OCI-LY1 (cell line): ENCODE measurements around the gene FYN.

Experiments used
- H2AFZ ChIP-seq: fragments of 200-600 bp; sonication (generic), shearing (Covaris generic); 2 replicates; pipeline ENCODE4 v1.6.0; 2014; ENCODE audit warnings: antibody characterized with exemption, mild to moderate bottlenecking, low read length
- H3F3A ChIP-seq: fragments of 200-600 bp; sonication (generic), shearing (Covaris generic); 2 replicates; pipeline ENCODE4 v1.6.0; 2014; ENCODE audit warnings: mild to moderate bottlenecking, antibody characterized with exemption, low read length, moderate library complexity; ENCODE audit not compliant: insufficient read depth
- H3K27ac ChIP-seq: fragments of 200-600 bp; sonication (generic); 2 replicates; pipeline ENCODE4 v1.5.1; 2014; ENCODE audit warnings: low read length, mixed run types, mild to moderate bottlenecking, low read depth; ENCODE audit not compliant: poor library complexity, severe bottlenecking
- H3K27me3 ChIP-seq: fragments of 200-600 bp; sonication (generic); 2 replicates; pipeline ENCODE4 v1.6.0; 2014; ENCODE audit warnings: antibody characterized with exemption, mild to moderate bottlenecking, low read length, moderate library complexity; ENCODE audit not compliant: insufficient read depth
- H3K36me3 ChIP-seq: fragments of 200-600 bp; sonication (generic); 2 replicates; pipeline ENCODE4 v1.6.1; 2014; ENCODE audit warnings: mild to moderate bottlenecking, antibody characterized with exemption, low read length, moderate library complexity, mixed read lengths; ENCODE audit not compliant: insufficient read depth
- H3K4me1 ChIP-seq: fragments of 200-600 bp; sonication (generic); 2 replicates; pipeline ENCODE4 v1.5.1; 2014; ENCODE audit warnings: mild to moderate bottlenecking, low read length, moderate library complexity; ENCODE audit not compliant: insufficient read depth, severe bottlenecking
- H3K4me2 ChIP-seq: fragments of 200-600 bp; sonication (generic), shearing (Covaris generic); 2 replicates; pipeline ENCODE4 v1.6.1; 2014; ENCODE audit warnings: low read length
- H3K4me3 ChIP-seq: fragments of 200-600 bp; sonication (generic); 2 replicates; pipeline ENCODE4 v1.5.1; 2014; ENCODE audit warnings: low read length, low read depth, mild to moderate bottlenecking, mixed read lengths; ENCODE audit not compliant: poor library complexity, severe bottlenecking
- H3K79me2 ChIP-seq: fragments of 200-600 bp; shearing (Covaris generic); 2 replicates; pipeline ENCODE4 v1.6.1; 2016; ENCODE audit warnings: mixed run types, low read length, mixed read lengths; ENCODE audit not compliant: insufficient read depth
- H3K9ac ChIP-seq: fragments of 200-600 bp; sonication (generic), shearing (Covaris generic); 2 replicates; pipeline ENCODE4 v1.6.1; 2014; ENCODE audit warnings: mild to moderate bottlenecking, low read length, mixed read lengths
- H3K9me2 ChIP-seq: fragments of 200-600 bp; sonication (generic), shearing (Covaris generic); 2 replicates; pipeline ENCODE4 v1.6.1; 2014; ENCODE audit warnings: low read depth, mild to moderate bottlenecking, low read length, mixed read lengths
- H3K9me3 ChIP-seq: fragments of 200-600 bp; shearing (Covaris generic); 2 replicates; pipeline ENCODE4 v1.6.1; 2014; ENCODE audit warnings: low read length, mixed read lengths
- H4K20me1 ChIP-seq: fragments of 200-600 bp; sonication (generic), shearing (Covaris generic); 2 replicates; pipeline ENCODE4 v1.6.0; 2016; ENCODE audit warnings: mild to moderate bottlenecking, low read length; ENCODE audit not compliant: insufficient read depth
- EZH2 ChIP-seq: fragments of 200-600 bp; sonication (generic), shearing (Covaris generic); IDR thresholded peaks from 2 replicates; pipeline ENCODE4 v1.8.0; 2017; ENCODE audit warnings: borderline replicate concordance, mixed run types, mild to moderate bottlenecking, antibody characterized with exemption, low read length, moderate library complexity, mixed read lengths
- TF ChIP-seq, protein P1 (sequence below): fragments of 200-600 bp; sonication (generic), shearing (Covaris generic); IDR thresholded peaks from 2 replicates; pipeline ENCODE4 v1.5.1; 2017; ENCODE audit warnings: mild to moderate bottlenecking, antibody characterized with exemption, low read length, moderate library complexity, mixed read lengths

FYN gene

DNA sequence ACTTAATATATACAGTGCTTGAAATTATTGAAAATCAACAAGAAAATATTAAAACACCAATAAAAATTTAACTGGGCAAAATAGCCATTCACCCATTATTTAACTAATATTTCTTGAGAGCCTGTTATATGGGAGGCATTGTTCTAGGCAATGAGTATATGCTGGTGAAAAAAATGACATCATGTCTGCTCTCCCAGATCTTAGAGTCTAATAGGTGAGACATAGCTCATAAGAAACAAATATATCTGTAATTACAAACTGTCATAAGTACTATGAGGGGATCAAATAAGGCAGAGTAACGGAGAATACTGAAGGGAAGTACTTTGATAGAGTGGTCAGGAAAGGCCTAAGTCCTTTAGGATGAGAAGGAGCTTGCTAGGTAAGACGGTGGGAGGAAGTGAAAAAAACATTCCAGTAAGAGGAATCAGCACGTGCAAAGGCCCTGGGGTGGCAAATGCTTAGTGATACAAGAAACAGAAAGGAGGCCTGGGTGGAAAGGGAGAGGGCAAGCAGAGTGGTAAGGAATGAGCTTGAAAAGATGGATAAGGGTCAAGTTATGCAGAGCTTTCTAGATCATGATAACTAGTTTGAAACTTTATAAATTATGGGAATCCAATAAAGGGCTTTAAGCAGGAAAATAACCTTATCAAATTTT, 12.2 kb upstream of the FYN start:
- Histone ChIP-seq H3K27me3 (no peaks in the 10 kb centered on the region), H3K9ac (no peak overlapping the region), H3F3A (no peaks in the 10 kb centered on the region), H3K27ac (no peak overlapping the region), H3K4me3 (no peak overlapping the region), H3K79me2 (no peaks in the 10 kb centered on the region), H3K4me1 (no peaks in the 10 kb centered on the region), H3K4me2 (no peak overlapping the region), H3K9me2 (no peaks in the 10 kb centered on the region), H3K36me3 (no peaks in the 10 kb centered on the region), H2AFZ (no peak overlapping the region), H4K20me1 (no peaks in the 10 kb centered on the region), H3K9me3 (no peaks in the 10 kb centered on the region)
- TF ChIP-seq EZH2 = no peak
- TF ChIP-seq, protein P1, sequence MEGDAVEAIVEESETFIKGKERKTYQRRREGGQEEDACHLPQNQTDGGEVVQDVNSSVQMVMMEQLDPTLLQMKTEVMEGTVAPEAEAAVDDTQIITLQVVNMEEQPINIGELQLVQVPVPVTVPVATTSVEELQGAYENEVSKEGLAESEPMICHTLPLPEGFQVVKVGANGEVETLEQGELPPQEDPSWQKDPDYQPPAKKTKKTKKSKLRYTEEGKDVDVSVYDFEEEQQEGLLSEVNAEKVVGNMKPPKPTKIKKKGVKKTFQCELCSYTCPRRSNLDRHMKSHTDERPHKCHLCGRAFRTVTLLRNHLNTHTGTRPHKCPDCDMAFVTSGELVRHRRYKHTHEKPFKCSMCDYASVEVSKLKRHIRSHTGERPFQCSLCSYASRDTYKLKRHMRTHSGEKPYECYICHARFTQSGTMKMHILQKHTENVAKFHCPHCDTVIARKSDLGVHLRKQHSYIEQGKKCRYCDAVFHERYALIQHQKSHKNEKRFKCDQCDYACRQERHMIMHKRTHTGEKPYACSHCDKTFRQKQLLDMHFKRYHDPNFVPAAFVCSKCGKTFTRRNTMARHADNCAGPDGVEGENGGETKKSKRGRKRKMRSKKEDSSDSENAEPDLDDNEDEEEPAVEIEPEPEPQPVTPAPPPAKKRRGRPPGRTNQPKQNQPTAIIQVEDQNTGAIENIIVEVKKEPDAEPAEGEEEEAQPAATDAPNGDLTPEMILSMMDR = no peak

DNA sequence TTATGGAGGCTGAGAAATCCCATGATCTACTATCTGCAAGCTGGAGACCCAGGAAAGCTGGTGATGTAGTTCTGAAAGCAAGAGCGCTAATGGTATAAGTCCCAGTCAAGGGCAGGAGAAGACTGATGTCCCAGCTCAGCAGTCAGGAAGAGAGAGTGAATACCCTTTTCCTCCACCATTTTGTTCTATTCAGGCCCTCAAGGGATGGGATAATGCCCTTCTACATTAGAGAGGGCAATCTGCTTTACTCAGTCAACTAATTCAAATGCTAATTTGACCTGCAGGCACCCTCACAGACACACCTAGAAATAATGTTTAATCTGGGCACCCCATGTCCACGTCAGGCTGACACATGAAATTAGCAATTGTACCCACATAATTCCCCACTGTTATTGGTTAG, 10.8 kb upstream of the FYN start:
- H3K27me3 ChIP-seq = no peaks in the 10 kb centered on the region
- H3K9me3 ChIP-seq = no peaks in the 10 kb centered on the region
- H4K20me1 ChIP-seq = no peaks in the 10 kb centered on the region
- H3K9me2 ChIP-seq = no peaks in the 10 kb centered on the region
- no peak overlapping the region for H3K4me3 ChIP-seq
- no peak overlapping the region for H2AFZ ChIP-seq
- no peaks in the 10 kb centered on the region for H3K79me2 ChIP-seq
- H3K36me3 ChIP-seq = no peaks in the 10 kb centered on the region
- no peaks in the 10 kb centered on the region for H3F3A ChIP-seq
- H3K27ac ChIP-seq = no peak overlapping the region
- H3K4me2 ChIP-seq = no peak overlapping the region
- H3K9ac ChIP-seq = no peak overlapping the region
- TF ChIP-seq, protein P1 = no peak
- TF ChIP-seq EZH2 = no peak
- H3K4me1 ChIP-seq = no peaks in the 10 kb centered on the region

DNA sequence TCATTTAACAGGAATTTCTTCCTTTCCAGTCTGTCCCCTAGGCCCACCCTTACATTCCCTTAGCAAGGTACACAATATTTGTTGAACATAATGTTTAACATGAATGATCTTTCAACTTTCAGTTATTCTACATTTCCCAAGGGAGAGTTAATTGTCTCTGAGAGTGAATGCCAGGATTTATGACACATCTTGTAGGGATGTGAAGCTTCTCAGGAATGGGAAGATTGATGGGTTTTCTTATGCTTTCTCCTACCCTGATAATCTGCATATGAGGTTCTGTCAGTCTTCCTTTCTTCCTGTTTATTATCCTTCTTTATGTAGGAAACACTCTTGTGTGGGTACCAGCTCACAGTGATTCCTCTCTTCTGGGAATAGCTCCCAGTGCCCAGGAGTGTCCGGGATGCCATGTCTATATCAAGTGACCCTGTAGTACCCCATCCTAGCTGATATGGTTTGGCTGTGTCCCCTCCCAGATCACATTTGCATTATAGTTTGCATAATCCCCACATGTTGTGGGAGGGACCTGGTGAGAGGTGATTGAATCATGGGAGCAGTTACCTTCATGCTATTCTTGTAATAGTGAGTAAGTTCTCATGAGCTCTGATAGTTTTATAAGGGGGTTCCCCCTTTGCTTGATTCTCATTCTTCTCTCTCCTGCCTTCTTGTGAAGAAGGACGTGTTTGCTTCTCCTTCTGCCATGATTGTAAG, 7.1 kb upstream of the FYN start:
- Histone ChIP-seq H3K36me3 (no peaks in the 10 kb centered on the region), H3K9me3 (no peaks in the 10 kb centered on the region), H3K4me3 (no peak overlapping the region), H3K79me2 (no peaks in the 10 kb centered on the region), H3K4me1 (no peaks in the 10 kb centered on the region), H3K4me2 (no peak overlapping the region), H3K27ac (no peak overlapping the region), H2AFZ (no peak overlapping the region), H3F3A (no peaks in the 10 kb centered on the region), H3K27me3 (no peaks in the 10 kb centered on the region), H4K20me1 (no peaks in the 10 kb centered on the region), H3K9me2 (no peaks in the 10 kb centered on the region), H3K9ac (no peak overlapping the region)
- no peak for TF ChIP-seq EZH2
- TF ChIP-seq, protein P1 = no peak
